Type B pancreatic cell (in vitro differentiated cells): ENCODE data around the gene GARIN5B. TPM values are rescaled to one million over a fixed set of nuclear protein-coding genes. Genes with fewer than 3 reads are reported as not detected.

Source experiments
- DNase-seq: peaks from one replicate; pipeline ENCODE4 v3.0.0; 2021; ENCODE audit warnings: mixed read lengths; ENCODE audit not compliant: unreplicated experiment; ENCODE audit errors: extremely low spot score
- H3K27ac Mint-ChIP-seq: 2 replicates; pipeline ENCODE4 v1.8.0; 2021; ENCODE audit warnings: mild to moderate bottlenecking, mixed read lengths
- H3K27me3 Mint-ChIP-seq: 2 replicates; pipeline ENCODE4 v1.8.0; 2021; ENCODE audit warnings: mixed read lengths
- H3K36me3 Mint-ChIP-seq: 2 replicates; pipeline ENCODE4 v1.8.0; 2021; ENCODE audit warnings: mixed read lengths
- H3K4me1 Mint-ChIP-seq: one replicate; pipeline ENCODE4 v1.8.0; 2021; ENCODE audit warnings: mixed read lengths; ENCODE audit not compliant: unreplicated experiment
- H3K4me3 Mint-ChIP-seq: 2 replicates; pipeline ENCODE4 v1.8.0; 2021; ENCODE audit warnings: mild to moderate bottlenecking, mixed read lengths
- H3K9me3 Mint-ChIP-seq: 2 replicates; pipeline ENCODE4 v1.8.0; 2021; ENCODE audit warnings: mixed read lengths
- CTCF ChIP-seq: fragments of 200-600 bp; sonication (generic); conservative IDR thresholded peaks from 2 replicates; pipeline ENCODE4 v1.5.0; 2021; ENCODE audit warnings: antibody characterized with exemption, mild to moderate bottlenecking
- total RNA-seq: library from RNA; stranded (reverse); gene quantifications from 2 replicates; pipeline ENCODE4 v1.2.1, GENCODE V29; 2021; ENCODE audit warnings: low replicate concordance

The GARIN5B gene
- total RNA-seq, 1 donor from 2014 or later = not detected

DNA sequence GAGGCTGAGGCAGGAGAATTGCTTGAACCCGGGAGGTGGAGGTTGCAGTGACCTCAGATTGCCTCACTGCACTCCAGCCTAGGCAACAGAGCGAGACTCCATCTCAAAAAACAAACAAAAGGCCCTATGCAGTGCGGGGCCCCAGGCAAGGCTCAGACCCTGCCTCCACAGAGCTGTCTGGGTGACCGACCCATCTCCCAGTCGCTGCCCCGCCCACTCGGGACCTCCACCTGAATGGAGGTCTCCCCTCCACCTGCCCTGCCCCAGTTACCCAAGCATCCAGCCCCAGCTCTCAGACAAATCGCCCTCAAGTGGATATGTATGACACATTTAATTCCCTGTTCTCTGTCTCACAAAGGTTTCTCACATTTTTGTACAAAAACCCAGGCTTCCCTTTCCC lies 2.2 kb upstream of the GARIN5B start:
- no peaks in the 10 kb centered on the region for H3K9me3 Mint-ChIP-seq
- H3K4me1 Mint-ChIP-seq = no peaks in the 10 kb centered on the region
- TF ChIP-seq CTCF = no peak
- H3K36me3 Mint-ChIP-seq = no peaks in the 10 kb centered on the region
- DNase-seq = no peak
- peaks cover 29% of the 10 kb centered on the region for H3K27me3 Mint-ChIP-seq
- no peak overlapping the region for H3K4me3 Mint-ChIP-seq
- H3K27ac Mint-ChIP-seq = no peak overlapping the region

GRCh38 chr19:55362174-55362989 lies 678 bp downstream of the GARIN5B start:
- peaks cover 1% of the 10 kb centered on the region for H3K4me1 Mint-ChIP-seq
- no peaks in the 10 kb centered on the region for H3K9me3 Mint-ChIP-seq
- peaks cover 20% of the 10 kb centered on the region for H3K27me3 Mint-ChIP-seq
- H3K4me3 Mint-ChIP-seq = no peak overlapping the region
- TF ChIP-seq CTCF = no peak
- DNase-seq = no peak
- H3K36me3 Mint-ChIP-seq = no peaks in the 10 kb centered on the region
- H3K27ac Mint-ChIP-seq = no peak overlapping the region

GRCh38 chr19:55360902-55361301 lies 2.2 kb downstream of the GARIN5B start:
- Mint-ChIP-seq H3K9me3 (no peaks in the 10 kb centered on the region), H3K27ac (no peak overlapping the region), H3K36me3 (no peaks in the 10 kb centered on the region), H3K4me1 (peaks cover 4% of the 10 kb centered on the region), H3K4me3 (no peak overlapping the region), H3K27me3 (peaks cover 28% of the 10 kb centered on the region)
- DNase-seq = no peak
- TF ChIP-seq CTCF = no peak

DNA sequence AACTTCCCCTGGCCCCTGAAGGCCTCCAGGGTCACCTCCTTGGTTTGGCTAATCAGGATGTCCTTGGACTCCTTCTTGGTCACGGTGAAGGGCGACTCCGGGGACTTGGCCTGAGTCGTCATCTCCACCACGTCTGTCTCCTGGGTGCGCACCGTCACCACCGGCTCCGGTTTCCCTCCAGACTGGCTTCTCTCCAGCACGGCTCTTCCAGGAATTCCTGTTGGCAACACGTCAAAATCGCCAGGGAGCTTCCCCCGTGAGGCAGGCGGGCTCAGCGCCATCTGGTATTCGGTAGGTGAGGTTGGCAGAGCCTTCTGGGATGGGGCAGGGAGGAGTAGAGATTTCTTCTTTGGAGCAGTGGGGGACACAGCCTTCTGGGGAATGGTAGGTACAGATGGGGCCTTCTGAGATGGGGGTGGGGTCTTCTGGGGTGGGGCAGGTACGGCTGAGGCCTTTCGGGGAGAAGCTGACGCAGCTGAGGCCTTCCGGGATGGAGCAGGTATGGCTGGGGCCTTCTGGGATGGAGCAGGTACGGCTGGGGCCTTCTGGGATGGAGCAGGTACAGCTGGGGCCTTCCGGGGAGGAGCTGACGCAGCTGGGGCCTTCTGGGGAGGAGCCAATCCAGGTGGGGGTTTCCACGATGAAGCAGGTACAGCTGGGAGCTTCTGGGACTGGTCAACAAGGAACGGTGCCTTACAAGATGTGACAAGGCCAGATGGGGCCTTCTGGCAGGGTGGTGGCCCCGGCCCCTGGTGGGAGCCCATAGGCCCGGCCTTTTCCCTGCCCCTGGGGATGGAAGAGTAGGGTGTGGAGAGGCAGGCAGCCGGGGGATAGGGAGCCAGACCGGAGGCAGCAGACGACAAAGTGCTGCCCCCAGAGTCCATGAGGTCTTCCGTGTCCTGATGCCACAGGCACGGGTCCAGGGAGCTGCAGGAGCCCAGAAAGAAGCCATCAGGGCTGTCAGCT lies 3.8 kb downstream of the GARIN5B start:
- Mint-ChIP-seq H3K27me3 (peaks cover 33% of the 10 kb centered on the region), H3K9me3 (no peaks in the 10 kb centered on the region)
- DNase-seq = no peak

DNA sequence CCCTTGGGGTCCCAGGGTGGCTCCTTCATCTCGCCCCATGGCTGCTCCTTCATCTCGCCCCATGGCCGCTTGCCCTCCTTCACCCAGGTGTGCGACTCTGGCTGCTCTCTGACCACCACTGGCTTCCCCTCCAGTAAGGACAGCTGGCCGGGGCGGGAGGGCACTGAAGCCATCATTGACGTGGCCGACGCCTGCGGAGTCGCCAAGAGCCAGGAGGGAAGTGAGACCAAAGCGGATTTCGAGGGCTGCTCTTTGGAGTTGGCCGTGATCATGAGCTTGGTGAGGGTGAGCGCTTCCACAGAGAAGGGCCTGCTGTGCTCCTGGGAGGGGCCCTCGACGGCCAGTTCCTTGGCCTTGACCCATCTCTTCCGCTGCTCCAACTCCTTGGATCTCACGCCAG lies 4.6 kb downstream of the GARIN5B start:
- Mint-ChIP-seq H3K9me3 (no peaks in the 10 kb centered on the region), H3K27ac (no peak overlapping the region), H3K4me3 (no peak overlapping the region), H3K27me3 (peaks cover 40% of the 10 kb centered on the region), H3K36me3 (no peaks in the 10 kb centered on the region), H3K4me1 (peaks cover 7% of the 10 kb centered on the region)
- no peak for DNase-seq
- TF ChIP-seq CTCF = no peak

More for the DNA sequence above, 3.8 kb downstream of the GARIN5B start:
- Mint-ChIP-seq H3K4me1 (peaks cover 7% of the 10 kb centered on the region), H3K27ac (no peak overlapping the region), H3K36me3 (no peaks in the 10 kb centered on the region), H3K4me3 (no peak overlapping the region)
- no peak for TF ChIP-seq CTCF
